ENCODE results near the gene SMARCC2.
"Not testable (repeated sequence)": the region's sequence is repeated elsewhere in the genome, so short reads cannot be mapped to it uniquely, and the experiment has no call there.

The SMARCC2 gene

GRCh38 chr12:56178347-56178746 is 10.9 kb downstream of the SMARCC2 start:
- intact Hi-C loops (cut with DNase I): no loop called here
- no peak for DNase-seq

DNA sequence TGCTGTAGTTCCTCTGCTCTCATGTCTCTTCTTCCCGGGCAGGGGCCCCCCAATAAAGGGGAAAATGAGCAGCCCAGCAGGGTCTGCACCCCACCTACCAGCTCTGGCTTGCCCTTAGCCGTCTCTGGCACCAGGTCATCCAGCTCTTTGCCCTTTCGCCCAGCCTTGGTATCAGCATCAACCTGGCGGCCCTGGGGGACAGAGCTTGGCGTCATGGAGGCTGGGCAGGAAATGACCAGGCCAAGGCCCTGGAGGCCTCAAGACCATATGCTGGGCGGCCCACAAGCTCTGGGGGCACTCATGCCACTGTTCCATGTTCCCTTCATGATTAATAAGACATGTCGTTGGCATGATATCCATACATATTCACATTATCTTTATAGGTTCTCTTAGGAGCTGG is 16.4 kb downstream of the SMARCC2 start:
- intact Hi-C loops (cut with DNase I): no loop called here

DNA sequence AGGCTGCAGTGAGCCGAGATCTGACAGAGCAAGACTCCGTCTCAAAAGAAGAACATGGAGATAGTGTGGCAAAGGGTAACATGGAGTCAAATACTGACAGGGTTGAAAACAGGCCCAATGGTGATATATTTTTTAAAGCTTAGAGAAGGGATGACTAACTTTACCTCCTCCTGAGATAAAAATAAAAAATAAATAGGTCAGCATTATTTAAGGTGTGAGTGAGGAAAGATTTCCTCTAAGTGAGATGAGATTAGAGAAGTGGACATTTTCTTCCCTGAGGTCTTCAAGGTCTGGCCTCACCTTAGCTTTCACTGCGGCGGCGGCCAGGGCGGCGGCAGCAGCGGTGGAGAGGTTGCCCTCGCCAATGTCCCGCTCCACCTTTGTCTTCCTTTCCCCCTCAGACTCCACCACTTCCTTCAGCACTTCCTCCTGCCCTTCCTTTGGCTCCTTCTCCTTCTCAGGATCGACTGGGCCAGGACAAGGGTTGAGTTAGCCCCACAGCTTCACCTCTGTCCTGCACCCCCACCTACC is 20.0 kb downstream of the SMARCC2 start:
- DNase-seq: no peak
- intact Hi-C loops (cut with DNase I): no loop called here

More for the DNA sequence above, 16.4 kb downstream of the SMARCC2 start:
- no peak for DNase-seq

DNA sequence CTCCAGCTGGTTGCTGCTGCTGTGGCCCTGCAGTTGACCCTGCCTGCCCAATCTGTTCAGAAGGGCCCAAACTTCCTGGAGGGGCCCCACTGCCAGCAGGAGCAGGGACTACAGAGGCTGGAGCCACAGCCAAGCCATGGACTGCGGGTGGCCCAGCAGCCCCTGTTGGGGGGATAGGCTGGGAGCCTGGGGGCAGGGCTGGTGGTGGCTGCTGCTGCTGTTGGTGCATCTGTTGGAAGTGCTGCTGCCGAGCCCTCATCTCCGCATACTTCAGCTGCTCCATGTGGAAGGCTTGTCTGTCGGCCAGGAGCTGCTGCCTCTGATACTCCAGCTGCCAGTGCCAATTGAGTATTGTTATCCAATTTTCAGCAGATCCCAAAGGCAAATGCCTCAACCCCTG is 23.9 kb downstream of the SMARCC2 start:
- intact Hi-C loops (cut with DNase I): no loop called here
- DNase-seq: no peak

DNA sequence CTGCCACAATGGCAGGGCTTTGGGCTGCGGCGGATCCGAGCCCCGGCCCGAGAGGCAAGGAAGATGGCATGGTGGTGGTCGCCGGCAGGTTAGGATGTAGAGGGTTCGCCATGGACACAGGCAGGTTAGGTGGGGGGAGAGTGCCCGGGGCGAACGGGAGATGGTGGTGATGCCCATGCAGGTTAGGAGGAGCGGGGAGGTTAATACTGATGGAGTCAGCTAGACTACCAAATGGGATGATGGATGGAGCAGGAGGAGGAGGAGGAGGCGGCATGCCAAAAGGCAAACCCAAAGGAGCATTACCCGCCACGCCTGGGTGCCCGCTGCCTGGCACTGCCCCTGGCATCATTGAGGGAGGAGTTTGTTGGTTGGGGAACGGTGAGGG is 24.9 kb downstream of the SMARCC2 start:
- no peak for DNase-seq
- intact Hi-C loops (cut with DNase I): no loop called here

DNA sequence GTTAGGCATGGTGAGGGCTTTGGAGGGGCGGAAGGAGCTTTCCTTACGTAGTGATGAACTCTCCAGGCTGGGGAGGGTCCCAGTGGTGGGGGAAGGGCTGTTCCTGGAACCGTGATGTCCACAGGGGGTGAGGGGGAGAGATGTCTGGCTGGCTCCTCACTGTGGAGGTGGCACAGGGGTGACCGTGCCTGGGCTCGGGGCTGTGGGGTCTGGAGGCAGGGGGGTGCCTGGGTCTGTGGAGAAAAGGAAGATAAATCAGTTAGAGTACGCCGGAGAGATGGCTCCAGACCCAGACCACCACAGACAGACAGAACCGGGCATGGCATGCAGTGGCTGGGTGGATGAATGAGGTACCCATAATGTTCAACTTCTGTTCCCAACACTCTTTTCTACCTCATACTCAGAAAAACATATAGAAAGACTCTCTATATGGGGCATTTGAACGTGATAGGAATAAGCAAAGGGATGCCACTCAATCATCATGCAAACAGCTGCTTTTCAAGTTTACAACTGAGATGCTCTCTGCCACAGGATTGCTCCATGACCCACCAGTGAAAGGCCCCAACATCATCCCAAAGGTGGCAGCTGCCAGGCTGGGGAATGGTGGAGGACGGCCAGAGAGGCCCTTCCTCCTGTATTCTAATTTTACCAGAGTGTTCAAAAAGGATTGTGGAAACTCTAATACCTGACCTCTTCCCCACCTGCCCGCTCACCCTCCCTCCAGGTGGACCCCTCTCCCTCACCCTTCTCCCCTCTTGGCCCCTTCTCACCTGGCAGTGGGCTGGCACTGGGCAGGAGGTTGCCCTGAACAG is 25.5 kb downstream of the SMARCC2 start:
- intact Hi-C loops (cut with DNase I): no loop called here

GRCh38 chr12:56162468-56163290 is 26.6 kb downstream of the SMARCC2 start:
- DNase-seq: no peak
- intact Hi-C loops (cut with DNase I): no loop called here

More for the DNA sequence above, 25.5 kb downstream of the SMARCC2 start:
- DNase-seq: no peak

- no peak for DNase-seq
- intact Hi-C loops (cut with DNase I): no loop called here
Measured at GRCh38 chr12:56161690-56162351, 27.5 kb downstream of the SMARCC2 start.

- intact Hi-C loops (cut with DNase I): no loop called here
Measured at GRCh38 chr12:56160894-56161689, 28.2 kb downstream of the SMARCC2 start.

DNA sequence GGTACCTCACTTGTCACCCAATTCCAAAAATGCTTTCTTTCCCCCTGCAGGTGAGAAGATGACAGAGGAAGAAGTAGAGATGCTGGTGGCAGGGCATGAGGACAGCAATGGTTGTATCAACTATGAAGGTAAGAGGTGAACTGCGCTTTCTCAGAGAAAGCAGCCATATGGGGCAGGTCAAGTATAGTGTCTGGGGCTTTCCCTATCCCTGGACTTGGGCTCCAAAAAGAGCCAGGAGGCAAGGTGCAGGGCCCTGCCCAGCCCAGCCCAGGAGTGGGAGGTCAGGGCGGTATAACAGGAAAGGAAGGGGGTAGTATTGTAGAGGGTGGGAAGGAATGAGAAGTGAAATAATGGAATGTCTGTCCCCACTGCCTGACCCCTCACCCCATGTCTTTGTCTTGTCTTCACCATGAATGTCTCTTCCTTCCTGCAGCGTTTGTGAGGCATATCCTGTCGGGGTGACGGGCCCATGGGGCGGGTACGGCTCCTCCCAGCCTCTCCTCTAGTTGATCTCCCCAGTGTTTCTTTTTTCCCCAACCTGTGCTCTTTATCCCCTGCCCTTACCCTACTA is 29.0 kb downstream of the SMARCC2 start:
- intact Hi-C loops (cut with DNase I): no loop called here
- DNase-seq: no peak

More at GRCh38 chr12:56160894-56161689, 28.2 kb downstream of the SMARCC2 start:
- DNase-seq: no peak

- DNase-seq: no peak
- intact Hi-C loops (cut with DNase I): loop anchor here (2.0 kb wide), 1 partner anchor 33 kb away; no protein-coding TSS in a partner anchor
Measured at GRCh38 chr12:56159482-56160192, 29.6 kb downstream of the SMARCC2 start.

DNA sequence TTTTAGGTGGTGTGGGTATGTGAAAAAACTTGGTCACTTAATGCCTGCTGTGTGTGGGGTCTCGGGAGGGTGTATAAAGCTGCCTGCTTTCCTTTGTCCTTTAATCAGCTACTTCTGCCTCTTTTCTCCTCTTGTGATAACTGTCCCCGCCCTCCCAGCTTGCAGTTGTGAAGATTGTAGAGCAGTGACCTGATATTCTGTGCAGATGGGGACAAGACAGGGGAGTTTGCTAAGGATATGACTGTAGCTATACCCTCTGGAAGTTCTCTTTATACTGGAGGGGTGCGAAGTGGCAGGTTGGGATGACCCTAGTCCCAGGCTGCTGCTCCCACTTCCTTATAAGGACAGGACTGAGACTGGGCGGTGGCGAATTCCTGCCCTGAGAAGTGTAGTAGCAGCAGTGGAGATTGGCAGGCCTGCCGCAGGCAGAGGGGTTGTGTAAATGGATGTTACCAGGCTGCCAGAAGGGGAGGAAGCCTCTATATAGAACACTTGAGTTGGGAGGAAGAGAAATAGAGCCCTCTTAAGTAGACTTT is 30.3 kb downstream of the SMARCC2 start:
- DNase-seq: peak in 6 of 10 donors; percentile 38 to 91 (median 62)
- intact Hi-C loops (cut with DNase I): loop anchor here (2.0 kb wide), 1 partner anchor 32 kb away; no protein-coding TSS in a partner anchor

- DNase-seq: peak; percentile 93 to 99 (median 96)
- intact Hi-C loops (cut with DNase I): loop anchor here (2.0 kb wide), 1 partner anchor 31 kb away; no protein-coding TSS in a partner anchor
Measured at GRCh38 chr12:56158029-56158925, 31.0 kb downstream of the SMARCC2 start, which contains the start of gene MYL6. MYL6 (plus strand) TSS chr12:56158359; CDS start chr12:56158402, 43 bp downstream.

- intact Hi-C loops (cut with DNase I): loop anchor here (2.0 kb wide), 1 partner anchor 31 kb away; no protein-coding TSS in a partner anchor
Measured at GRCh38 chr12:56157201-56158028, 31.9 kb downstream of the SMARCC2 start.

DNA sequence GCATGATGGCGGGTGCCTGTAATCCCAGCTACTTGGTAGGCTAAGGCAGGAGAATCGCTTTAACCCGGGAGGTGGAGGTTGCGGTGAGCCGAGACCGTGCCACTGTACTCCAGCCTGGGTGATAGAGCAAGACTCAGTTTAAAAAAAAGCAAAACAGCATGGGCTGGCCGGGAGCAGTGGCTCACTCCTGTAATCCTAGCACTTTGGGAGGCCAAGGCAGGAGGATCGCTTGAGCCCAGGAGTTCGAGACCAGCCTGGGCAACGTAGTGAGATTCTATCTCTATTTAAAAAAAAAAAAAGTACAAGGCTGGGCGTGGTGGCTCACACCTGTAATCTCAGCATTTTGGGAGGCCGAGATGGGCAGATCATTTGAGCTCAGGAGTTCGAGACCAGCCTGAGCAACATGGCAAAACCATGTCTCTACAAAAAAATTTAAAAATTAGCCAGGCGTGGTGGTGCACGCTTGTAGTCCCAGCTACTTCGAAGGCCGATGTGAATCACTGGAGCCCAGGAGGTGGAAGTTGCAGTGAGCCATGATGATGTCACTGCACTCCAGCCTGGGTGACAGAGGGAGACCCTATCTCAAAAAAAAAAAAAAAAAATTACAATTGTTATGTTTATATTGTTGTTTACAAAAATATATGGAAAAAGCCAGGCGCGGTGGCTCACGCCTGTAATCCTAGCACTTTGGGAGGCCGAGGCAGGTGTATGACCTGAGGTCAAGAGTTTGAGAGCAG is 32.7 kb downstream of the SMARCC2 start:
- DNase-seq; intact Hi-C loops (cut with DNase I): not testable (repeated sequence)

More at GRCh38 chr12:56157201-56158028, 31.9 kb downstream of the SMARCC2 start:
- DNase-seq: peak in 8 of 10 donors; percentile 29 to 92 (median 48)
